Measurements from ENCODE around the gene TAPT1.

TAPT1 gene

DNA sequence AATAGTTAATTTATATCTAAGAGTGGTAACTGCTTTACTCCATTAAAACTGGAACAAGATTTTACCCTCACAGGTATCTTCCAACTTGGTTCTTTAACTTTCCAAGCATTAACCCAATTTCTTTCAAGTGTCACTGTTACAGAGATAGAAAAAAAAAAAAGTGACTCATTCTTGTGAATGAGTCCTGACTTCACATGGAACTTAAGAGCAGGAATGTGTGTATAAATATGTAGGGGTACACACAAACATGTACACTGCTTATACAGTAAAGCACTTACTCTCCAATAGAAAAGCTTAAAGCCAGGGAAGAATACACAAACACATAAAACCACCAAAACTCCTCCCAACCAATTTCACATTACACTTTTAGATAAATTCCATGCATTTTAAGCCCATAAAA is 38.8 kb downstream of the TAPT1 start:
- no peak overlapping the region for H3K4me3 Mint-ChIP-seq
- peaks cover 5% of the 10 kb centered on the region for H3K36me3 Mint-ChIP-seq
- H3K4me1 Mint-ChIP-seq (ENCODE audit: low read depth) = no peaks in the 10 kb centered on the region
- no peaks in the 10 kb centered on the region for H3K27me3 Mint-ChIP-seq
- H3K27ac Mint-ChIP-seq = no peak overlapping the region
- H3K9me3 Mint-ChIP-seq (ENCODE audit: low read depth) = no peaks in the 10 kb centered on the region

DNA sequence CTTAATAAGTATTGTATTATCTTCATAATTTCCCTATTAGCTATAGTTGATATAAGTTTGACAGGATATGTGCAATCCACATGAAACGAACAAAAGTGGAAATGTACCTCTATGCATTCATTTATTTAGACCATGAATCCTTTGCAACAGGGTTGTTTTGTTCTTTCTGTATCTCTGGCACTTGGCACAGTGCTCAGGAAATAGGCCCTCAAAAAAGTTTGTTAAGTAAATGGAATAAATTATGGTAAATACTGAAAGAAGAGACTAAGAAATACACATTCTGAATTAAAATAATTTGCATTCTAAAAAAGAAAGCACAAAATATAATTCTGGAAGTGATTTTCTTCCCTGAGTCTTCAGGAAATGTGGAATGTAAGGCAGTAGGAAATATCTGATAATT is 39.3 kb downstream of the TAPT1 start:
- H3K4me3 Mint-ChIP-seq = no peak overlapping the region
- no peaks in the 10 kb centered on the region for H3K9me3 Mint-ChIP-seq (ENCODE audit: low read depth)
- H3K27me3 Mint-ChIP-seq = no peaks in the 10 kb centered on the region
- H3K27ac Mint-ChIP-seq = no peak overlapping the region
- H3K36me3 Mint-ChIP-seq = peaks cover 5% of the 10 kb centered on the region
- no peaks in the 10 kb centered on the region for H3K4me1 Mint-ChIP-seq (ENCODE audit: low read depth)

DNA sequence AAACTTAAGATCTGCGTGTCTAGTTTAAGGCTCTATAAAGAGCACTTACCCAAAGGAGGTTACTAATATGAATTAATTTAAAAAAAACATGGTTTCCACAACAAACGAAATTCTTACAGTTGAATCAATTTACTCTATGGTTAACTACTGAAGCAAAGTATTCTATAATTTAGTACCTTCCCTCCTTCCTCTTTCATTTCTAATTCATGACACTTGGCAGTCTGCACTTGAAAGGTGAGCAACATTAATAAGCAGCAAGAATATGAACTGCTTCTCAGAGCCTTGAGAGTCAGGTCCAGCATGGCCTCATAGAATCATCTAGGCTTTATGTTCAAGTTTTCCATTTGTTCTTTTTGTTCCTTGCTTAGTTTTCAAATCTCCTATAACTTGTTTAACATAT is 42.7 kb downstream of the TAPT1 start:
- H3K27ac Mint-ChIP-seq = no peak overlapping the region
- H3K9me3 Mint-ChIP-seq (ENCODE audit: low read depth) = no peaks in the 10 kb centered on the region
- H3K4me1 Mint-ChIP-seq (ENCODE audit: low read depth) = no peaks in the 10 kb centered on the region
- H3K27me3 Mint-ChIP-seq = no peaks in the 10 kb centered on the region
- no peak overlapping the region for H3K4me3 Mint-ChIP-seq
- peaks cover 6% of the 10 kb centered on the region for H3K36me3 Mint-ChIP-seq

DNA sequence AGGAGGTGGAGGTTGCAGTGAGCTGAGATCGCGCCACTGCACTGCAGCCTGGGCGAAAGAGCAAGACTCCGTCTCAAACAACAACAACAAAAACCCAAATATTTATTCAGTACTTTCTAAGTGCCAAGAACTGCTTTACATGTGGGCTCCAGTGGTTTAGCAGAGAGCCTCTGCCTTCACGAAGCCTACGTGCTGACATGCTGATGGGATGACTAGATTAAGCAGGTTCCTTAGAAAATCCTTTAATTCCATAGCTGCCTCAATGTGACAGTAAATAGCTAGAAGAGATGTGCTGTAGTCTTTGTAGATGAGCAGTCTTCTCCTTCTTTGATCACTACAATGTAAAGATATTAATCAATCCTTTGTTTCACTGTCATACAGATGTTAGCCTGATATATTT is 49.6 kb downstream of the TAPT1 start:
- H3K9me3 Mint-ChIP-seq (ENCODE audit: low read depth) = no peaks in the 10 kb centered on the region
- H3K27me3 Mint-ChIP-seq = no peaks in the 10 kb centered on the region
- H3K36me3 Mint-ChIP-seq = peaks cover 4% of the 10 kb centered on the region
- no peaks in the 10 kb centered on the region for H3K4me1 Mint-ChIP-seq (ENCODE audit: low read depth)
- H3K27ac Mint-ChIP-seq = no peak overlapping the region
- no peak overlapping the region for H3K4me3 Mint-ChIP-seq

DNA sequence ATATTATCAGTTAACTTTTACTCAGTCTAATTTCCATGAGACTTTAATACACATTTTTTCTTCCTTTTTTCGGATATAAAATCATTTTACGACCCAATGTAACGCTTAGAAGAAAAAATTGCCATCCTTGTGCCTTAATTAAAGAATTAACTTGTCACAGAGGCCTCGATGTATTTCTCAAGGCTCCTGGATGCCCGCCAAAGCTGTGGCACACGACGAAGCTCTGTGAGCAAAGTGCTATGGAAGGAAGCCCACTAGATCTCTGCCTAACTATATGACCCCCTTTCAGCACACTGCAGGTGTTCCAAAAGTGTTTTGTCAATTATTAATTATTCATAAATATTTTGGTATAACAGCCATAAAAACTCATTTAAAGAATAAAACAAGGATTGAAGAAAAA is 54.4 kb downstream of the TAPT1 start:
- Mint-ChIP-seq H3K4me1 (ENCODE audit: low read depth) (no peaks in the 10 kb centered on the region), H3K36me3 (peaks cover 4% of the 10 kb centered on the region), H3K4me3 (no peak overlapping the region), H3K9me3 (ENCODE audit: low read depth) (no peaks in the 10 kb centered on the region), H3K27me3 (no peaks in the 10 kb centered on the region), H3K27ac (no peak overlapping the region)

DNA sequence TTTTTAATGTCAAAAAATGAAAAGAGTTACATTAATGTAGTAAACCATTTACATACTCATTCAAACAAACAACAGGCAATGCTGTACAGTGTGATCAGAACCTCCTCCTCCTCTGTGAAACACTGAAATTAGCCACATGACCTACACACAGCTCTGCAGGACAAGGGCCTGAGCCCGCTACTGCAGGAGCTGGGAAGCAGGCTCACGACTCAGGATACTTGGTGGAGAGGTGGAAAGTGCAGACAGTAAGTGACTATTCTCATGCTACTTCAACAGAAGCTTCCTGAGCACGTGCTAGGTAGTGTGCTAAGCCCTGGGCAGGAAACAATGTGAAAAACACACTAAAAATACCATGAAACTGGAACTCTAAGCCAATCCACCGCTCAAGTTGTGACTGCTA is 56.8 kb downstream of the TAPT1 start:
- no peaks in the 10 kb centered on the region for H3K4me1 Mint-ChIP-seq (ENCODE audit: low read depth)
- H3K27me3 Mint-ChIP-seq = no peaks in the 10 kb centered on the region
- no peaks in the 10 kb centered on the region for H3K9me3 Mint-ChIP-seq (ENCODE audit: low read depth)
- H3K36me3 Mint-ChIP-seq = peaks cover 18% of the 10 kb centered on the region
- H3K4me3 Mint-ChIP-seq = no peak overlapping the region
- H3K27ac Mint-ChIP-seq = no peak overlapping the region

DNA sequence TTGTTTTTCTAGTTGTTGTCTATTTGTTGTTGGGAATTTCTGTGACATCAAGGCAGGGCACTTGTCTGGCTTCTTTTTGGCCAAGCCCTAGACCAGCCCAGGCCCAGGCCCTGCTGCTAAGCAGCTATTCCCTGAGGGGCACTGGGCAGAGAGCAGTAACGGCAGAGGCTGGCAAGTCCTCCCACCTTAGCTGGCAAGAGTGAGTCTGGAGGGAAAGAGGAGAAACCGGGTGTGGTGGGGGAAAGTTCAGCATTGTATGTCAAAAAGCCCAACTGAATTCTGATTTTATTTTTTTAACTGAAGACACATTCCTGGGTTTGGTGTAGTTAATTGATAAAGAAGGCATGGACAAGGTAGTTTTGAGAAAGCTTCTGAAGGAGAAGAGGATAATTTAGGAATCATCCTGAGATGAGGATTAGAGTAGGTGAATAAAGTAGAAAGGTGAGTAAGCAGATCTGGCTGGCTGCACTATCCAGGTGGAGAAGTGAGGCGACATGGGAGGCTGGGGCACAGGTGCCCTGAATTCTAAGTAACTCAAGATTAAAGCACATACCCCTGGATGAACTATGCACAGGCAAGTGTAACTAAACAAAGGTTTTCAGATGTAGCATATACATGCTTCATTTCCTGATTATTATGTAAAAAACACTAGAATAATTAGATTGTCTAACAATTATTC is 57.4 kb downstream of the TAPT1 start:
- Mint-ChIP-seq H3K9me3 (ENCODE audit: low read depth) (no peaks in the 10 kb centered on the region), H3K27me3 (no peaks in the 10 kb centered on the region), H3K4me1 (ENCODE audit: low read depth) (no peaks in the 10 kb centered on the region), H3K4me3 (no peak overlapping the region), H3K36me3 (peaks cover 18% of the 10 kb centered on the region), H3K27ac (peak overlapping the region; percentile 42)

DNA sequence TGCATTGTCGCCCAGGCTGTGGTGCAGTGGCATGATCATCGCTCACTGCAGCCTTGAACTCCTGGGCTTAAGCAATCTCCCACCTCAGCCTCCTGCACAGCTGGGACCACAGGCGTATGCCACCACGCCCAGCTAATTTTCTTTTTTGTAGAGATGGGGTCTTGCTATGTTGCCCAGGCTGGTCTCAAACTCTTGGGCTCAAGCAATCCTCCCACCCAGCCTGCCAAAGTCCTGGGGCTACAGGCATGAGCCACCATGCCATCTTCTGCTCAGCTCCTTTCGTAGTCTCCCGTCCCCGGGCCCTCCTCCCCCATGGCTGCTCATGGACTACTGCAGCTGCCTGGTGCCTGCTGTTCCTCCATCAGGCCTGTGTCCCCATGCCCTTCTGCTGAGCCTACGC is 58.1 kb downstream of the TAPT1 start:
- Mint-ChIP-seq H3K9me3 (ENCODE audit: low read depth) (no peaks in the 10 kb centered on the region), H3K4me3 (no peak overlapping the region), H3K27me3 (no peaks in the 10 kb centered on the region), H3K36me3 (peaks cover 18% of the 10 kb centered on the region), H3K27ac (no peak overlapping the region), H3K4me1 (ENCODE audit: low read depth) (no peaks in the 10 kb centered on the region)

DNA sequence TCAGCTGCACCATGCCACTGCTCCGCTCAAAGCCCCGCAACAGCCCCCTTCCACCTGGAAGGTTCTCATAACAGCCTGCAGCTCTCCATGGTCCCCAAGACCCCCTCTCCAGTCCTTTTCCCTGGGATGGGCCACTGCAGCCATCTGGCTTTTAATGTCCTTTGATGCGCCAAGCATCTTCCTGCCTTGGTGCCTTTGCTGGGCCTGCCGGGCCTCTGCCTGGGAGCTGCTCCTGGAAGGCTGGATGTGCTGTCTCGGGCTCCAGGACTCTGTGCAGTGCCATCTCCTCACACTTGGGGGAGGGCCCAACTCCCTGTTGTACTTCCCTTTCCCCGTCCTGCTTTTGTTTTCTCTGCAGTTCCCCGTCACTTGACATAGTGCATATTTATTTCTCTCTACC is 60.3 kb downstream of the TAPT1 start:
- peaks cover 25% of the 10 kb centered on the region for H3K36me3 Mint-ChIP-seq
- H3K4me1 Mint-ChIP-seq (ENCODE audit: low read depth) = peaks cover 3% of the 10 kb centered on the region
- no peaks in the 10 kb centered on the region for H3K9me3 Mint-ChIP-seq (ENCODE audit: low read depth)
- H3K27ac Mint-ChIP-seq = peak overlapping the region; percentile 29
- H3K4me3 Mint-ChIP-seq = no peak overlapping the region
- no peaks in the 10 kb centered on the region for H3K27me3 Mint-ChIP-seq

DNA sequence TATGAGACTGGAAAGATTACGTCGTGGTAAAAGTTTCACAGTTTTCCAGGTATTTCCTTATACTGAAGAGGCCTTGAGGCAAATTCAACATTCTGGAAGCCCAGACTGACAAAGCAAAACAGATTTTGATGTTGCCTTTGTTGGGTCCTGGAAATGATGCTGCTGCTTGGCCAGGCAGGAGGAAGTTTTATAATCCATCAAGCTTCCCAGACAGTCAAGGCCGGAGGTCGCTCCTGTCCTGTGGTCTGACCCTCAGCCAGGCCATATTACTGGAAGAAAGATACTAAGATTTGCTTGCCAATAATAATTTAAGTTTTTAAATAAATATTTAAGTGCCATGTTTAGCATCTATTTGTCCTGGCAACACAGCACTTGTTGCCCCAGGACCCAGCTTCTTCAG is 63.4 kb downstream of the TAPT1 start:
- no peak overlapping the region for H3K4me3 Mint-ChIP-seq
- peaks cover 3% of the 10 kb centered on the region for H3K4me1 Mint-ChIP-seq (ENCODE audit: low read depth)
- H3K36me3 Mint-ChIP-seq = peaks cover 20% of the 10 kb centered on the region
- no peaks in the 10 kb centered on the region for H3K9me3 Mint-ChIP-seq (ENCODE audit: low read depth)
- H3K27ac Mint-ChIP-seq = no peak overlapping the region
- no peaks in the 10 kb centered on the region for H3K27me3 Mint-ChIP-seq

DNA sequence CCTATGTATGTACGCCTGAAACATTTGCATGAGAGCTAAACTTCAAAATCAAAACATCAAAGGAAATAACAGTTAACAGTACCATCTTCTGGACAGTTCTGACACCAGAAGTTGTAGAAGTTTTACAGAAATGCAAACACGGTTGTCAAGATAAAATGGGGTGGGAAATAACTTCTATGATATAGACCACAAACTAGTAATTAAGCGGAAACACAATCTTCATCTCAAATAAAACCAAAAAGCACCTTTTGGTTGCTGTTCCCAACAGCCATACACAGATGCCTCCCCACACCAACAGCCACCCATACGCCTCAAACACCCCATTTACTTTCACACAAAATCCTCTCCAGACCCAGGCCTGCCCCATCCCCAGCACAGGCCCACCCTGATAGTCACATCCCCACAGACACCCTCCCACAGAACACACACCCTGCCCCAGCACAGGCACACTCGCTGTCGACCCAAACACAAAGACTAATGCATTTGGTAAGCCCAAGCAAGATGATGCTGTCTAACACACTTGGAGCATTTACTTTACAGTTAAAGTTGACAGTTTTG is 64.3 kb downstream of the TAPT1 start:
- Mint-ChIP-seq H3K27ac (peak overlapping the region; percentile 58), H3K36me3 (peaks cover 20% of the 10 kb centered on the region), H3K4me1 (ENCODE audit: low read depth) (peaks cover 3% of the 10 kb centered on the region), H3K27me3 (no peaks in the 10 kb centered on the region), H3K9me3 (ENCODE audit: low read depth) (no peaks in the 10 kb centered on the region), H3K4me3 (no peak overlapping the region)

DNA sequence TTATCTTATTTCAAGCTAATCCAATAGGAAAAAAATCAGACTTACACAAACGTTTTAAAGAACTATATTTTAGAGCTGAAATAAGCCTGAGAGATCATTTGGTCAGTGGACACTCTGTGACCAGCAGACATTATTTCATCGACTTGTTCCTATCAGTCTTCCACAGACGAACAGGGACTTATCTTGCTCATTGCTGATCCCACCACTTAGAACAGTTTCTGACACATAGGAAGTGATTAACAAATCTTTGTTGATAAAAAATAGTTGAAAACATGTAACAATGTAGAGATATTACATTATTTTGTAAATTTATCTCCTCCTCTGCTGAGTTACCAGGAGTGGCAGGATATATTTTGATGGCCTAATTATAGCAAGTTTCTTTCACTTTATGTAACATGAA is 65.8 kb downstream of the TAPT1 start:
- Mint-ChIP-seq H3K36me3 (peaks cover 12% of the 10 kb centered on the region), H3K4me3 (no peak overlapping the region), H3K9me3 (ENCODE audit: low read depth) (no peaks in the 10 kb centered on the region), H3K4me1 (ENCODE audit: low read depth) (peaks cover 3% of the 10 kb centered on the region), H3K27me3 (no peaks in the 10 kb centered on the region), H3K27ac (no peak overlapping the region)

DNA sequence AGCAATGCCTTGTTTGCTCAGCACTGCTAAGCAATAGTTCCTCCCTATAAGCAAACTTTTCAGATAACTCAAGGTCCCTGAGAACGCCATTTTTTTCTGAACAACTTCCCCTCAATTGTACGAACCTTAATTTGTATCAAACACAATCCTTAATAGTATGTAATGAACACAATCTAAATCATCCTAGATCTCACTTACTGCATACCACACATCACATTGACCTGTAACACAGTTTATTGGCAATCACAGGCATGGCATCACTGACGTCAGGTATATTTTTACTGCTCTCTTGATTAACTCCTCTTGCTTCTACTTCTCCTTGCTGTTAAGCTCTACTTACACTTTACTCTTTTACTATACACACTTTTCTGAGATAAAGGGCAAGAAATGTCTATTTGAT is 67.0 kb downstream of the TAPT1 start:
- Mint-ChIP-seq H3K27me3 (no peaks in the 10 kb centered on the region), H3K4me3 (no peak overlapping the region), H3K36me3 (peaks cover 7% of the 10 kb centered on the region), H3K27ac (no peak overlapping the region), H3K4me1 (ENCODE audit: low read depth) (peaks cover 3% of the 10 kb centered on the region), H3K9me3 (ENCODE audit: low read depth) (no peaks in the 10 kb centered on the region)

DNA sequence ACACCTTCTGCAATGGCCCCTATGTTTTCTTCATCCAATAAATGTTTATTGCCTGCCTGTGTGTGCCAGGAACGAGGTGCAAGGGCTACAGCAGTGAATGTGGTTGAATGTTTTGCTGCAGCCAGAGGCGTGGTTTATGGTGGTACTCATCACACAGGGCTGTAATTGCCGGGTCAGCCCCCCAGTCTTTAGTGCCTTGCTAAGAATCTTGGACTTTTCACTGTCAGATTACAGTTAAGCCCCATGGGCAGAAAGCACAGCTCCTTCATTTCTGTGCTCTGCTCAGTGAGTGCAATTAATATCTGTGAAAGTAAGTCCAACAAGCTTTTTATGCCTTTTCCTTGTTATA is 67.8 kb downstream of the TAPT1 start:
- no peak overlapping the region for H3K4me3 Mint-ChIP-seq
- no peaks in the 10 kb centered on the region for H3K9me3 Mint-ChIP-seq (ENCODE audit: low read depth)
- H3K36me3 Mint-ChIP-seq = peaks cover 7% of the 10 kb centered on the region
- no peak overlapping the region for H3K27ac Mint-ChIP-seq
- no peaks in the 10 kb centered on the region for H3K27me3 Mint-ChIP-seq
- H3K4me1 Mint-ChIP-seq (ENCODE audit: low read depth) = peaks cover 3% of the 10 kb centered on the region

DNA sequence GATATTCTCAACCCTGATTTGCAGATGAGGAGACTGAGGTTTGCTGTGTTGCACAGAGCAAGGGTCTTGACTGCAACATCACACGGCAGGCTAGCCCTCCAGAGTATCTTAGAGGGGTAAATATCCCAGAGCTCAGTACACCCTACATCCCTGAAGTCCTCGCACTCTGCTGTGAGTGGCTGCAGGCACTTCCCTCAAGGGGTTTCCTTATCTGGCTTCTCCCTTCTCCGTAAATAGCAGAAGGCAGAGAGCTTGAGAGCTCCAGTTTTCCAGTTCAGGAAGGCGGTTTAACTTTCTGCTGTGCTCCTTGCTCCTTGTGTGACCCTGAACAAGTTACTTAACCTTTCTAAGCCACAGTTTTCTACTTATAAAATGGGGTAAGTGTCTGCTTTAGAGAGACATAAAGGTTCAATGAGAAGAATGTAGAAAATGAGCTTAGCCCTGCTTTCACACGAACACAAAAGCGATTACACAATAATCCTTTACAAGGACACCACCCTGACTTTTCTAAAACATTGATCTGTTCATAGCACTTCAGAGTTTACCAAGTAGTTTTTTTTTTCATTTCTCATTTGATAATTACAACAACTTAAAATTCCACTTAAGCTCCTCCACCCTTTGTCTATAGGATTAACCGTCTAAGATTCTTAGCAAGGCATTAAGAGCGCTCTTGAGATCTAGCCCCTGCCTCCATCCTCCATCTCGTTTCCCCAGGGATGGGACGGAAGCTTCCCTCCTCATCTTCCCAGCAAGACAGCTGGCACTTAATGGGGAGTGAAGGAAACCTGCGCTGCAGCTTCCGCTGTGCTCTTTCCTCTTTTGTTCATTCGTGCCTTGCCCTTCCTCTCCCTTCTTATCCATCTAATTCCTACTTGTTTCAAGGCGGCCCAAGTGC is 68.4 kb downstream of the TAPT1 start:
- no peak overlapping the region for H3K27ac Mint-ChIP-seq
- peaks cover 3% of the 10 kb centered on the region for H3K4me1 Mint-ChIP-seq (ENCODE audit: low read depth)
- no peaks in the 10 kb centered on the region for H3K27me3 Mint-ChIP-seq
- peaks cover 7% of the 10 kb centered on the region for H3K36me3 Mint-ChIP-seq
- no peak overlapping the region for H3K4me3 Mint-ChIP-seq
- no peaks in the 10 kb centered on the region for H3K9me3 Mint-ChIP-seq (ENCODE audit: low read depth)

All from activated naive CD8-positive, alpha-beta T cell (primary cell).